GM18508 (cell line): ENCODE data around the gene ZNF862.
"Not testable (repeated sequence)": the region's sequence is repeated elsewhere in the genome, so short reads cannot be mapped to it uniquely, and the experiment has no call there.

Source experiments
- ATAC-seq: cut with Tn5 transposase; IDR thresholded peaks from one replicate; pipeline ENCODE4 v1.9.1; 2021; ENCODE audit warnings: moderate number of reproducible peaks; ENCODE audit not compliant: insufficient read depth, unreplicated experiment

ZNF862 gene

GRCh38 chr7:149823631-149824199 lies 14.5 kb upstream of the ZNF862 start:
- ATAC-seq, result no peak

GRCh38 chr7:149824301-149824741 lies 13.9 kb upstream of the ZNF862 start:
- no peak for ATAC-seq

DNA sequence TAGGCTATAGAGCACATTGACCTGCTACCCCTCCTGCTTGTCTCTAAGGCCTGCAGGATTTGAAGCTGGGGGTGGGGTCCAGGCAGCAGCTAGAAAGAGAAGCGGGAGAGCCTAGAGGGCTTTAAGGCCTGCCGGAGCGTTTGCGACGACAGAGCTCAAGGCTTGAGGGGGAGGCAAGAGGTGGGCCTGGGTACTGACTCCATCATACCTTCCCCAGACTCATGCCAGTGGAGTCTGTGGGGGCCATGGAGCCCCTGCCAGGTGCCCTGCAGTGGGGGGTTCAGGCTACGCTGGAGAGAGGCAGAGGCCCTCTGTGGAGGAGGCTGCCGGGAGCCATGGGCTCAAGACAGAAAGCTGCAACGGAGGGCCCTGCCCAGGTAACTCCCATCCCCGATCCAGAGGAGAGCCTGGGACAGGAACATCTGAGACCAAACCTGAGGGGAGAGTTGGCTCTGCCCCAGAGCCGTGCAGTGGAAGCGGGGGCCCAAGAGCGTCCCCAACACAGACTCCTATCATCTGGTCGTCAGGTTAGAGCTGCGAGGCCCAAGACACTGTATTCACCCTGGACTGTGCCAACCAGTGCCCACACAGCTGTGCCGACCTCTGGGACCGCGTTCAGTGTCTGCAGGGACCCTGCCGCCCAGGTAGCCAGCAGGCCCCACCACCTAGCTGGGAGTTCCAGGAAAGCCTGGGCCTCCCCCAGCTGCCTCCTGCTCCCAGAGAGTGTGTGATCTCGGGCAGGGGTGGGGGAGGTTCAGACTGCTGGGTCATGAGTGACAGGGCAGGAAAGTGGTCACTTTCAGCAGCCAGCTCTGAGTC lies 13.2 kb upstream of the ZNF862 start:
- ATAC-seq, result no peak

DNA sequence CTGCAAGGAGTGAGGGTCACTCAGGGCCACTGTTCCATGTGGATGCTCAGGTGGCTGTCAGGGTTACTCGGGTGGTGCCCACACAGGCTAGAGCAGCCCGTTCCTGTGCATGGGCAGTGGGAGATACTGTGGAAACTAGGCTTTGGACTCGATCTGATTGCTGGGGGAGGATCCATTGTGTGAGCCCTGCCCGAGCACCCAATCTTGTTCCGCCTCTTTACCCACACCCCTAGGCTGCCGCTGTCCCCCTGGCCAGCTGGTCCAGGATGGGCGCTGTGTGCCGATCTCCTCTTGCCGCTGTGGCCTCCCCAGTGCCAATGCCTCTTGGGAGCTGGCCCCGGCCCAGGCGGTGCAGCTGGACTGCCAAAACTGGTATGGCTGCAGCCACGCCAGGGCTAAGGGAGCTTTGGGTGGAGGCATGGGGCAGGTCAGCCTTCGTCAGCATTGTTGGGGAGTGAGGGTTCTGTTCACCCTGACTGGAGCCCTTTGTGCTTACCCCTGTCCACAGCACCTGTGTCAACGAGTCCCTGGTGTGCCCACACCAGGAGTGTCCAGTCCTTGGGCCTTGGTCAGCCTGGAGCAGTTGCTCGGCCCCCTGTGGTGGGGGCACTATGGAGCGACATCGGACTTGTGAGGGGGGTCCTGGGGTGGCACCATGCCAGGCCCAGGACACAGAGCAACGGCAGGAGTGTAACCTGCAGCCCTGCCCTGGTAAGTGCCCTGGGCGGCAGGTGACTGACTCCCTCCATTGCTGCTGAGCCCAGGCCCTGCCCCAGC lies 12.4 kb upstream of the ZNF862 start:
- no peak for ATAC-seq

DNA sequence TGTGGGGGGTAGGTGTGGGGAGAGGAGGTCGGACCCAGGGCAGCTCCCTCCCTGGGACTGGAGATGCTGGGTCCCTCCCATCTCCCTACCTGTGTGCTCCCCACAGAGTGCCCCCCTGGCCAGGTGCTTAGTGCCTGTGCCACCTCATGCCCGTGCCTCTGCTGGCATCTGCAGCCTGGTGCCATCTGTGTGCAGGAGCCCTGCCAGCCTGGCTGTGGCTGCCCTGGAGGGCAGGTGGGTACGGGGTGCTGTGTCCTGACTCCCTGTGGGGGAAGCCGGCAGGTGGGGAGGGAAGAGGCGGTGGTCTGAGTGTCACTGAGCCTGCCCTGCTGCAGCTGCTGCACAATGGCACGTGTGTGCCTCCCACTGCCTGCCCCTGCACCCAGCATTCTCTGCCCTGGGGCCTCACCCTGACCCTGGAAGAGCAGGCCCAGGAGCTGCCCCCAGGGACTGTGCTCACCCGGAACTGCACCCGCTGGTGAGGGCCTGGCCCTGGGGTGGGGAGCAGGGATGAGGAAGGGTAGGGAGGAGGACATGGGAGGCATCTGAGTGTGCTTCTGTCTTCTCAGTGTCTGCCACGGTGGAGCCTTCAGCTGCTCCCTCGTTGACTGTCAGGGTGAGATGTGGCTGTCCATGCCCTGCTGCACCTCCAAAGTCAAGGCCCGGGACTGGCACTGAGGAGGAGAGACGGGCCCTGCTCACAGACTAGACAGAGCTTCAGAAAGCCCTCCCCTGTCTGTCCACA lies 11.7 kb upstream of the ZNF862 start:
- no peak for ATAC-seq

- no peak for ATAC-seq
These were observed 10.8 kb upstream of the ZNF862 start for GRCh38 chr7:149827089-149827981.

GRCh38 chr7:149828357-149829309 lies 9.5 kb upstream of the ZNF862 start:
- ATAC-seq, result no peak

DNA sequence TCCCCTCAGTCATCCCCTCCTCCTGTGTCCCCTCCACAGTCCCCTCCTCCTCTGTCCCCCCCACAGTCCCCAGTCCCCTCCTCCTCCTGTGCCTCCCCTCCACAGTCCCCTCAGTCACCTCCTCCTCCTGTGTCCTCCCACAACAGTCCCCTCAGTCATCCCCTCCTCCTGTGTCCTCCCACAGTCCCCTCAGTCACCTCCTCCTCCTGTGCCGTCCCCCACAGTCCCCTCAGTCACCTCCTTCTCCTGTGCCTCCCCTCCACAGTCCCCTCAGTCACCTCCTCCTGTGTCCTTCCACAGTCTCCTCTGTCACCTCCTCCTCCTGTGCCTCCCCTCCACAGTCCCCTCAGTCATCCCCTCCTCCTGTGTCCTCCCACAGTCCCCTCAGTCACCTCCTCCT lies 7.6 kb upstream of the ZNF862 start:
- not testable (repeated sequence) for ATAC-seq

- ATAC-seq, result no peak
These were observed 7.0 kb upstream of the ZNF862 start for GRCh38 chr7:149830997-149831740.

GRCh38 chr7:149831741-149832219 lies 6.4 kb upstream of the ZNF862 start:
- ATAC-seq, result no peak

- ATAC-seq, result no peak
These were observed 5.7 kb upstream of the ZNF862 start for GRCh38 chr7:149832332-149833041.

GRCh38 chr7:149833495-149834130 lies 4.6 kb upstream of the ZNF862 start:
- ATAC-seq, result no peak

DNA sequence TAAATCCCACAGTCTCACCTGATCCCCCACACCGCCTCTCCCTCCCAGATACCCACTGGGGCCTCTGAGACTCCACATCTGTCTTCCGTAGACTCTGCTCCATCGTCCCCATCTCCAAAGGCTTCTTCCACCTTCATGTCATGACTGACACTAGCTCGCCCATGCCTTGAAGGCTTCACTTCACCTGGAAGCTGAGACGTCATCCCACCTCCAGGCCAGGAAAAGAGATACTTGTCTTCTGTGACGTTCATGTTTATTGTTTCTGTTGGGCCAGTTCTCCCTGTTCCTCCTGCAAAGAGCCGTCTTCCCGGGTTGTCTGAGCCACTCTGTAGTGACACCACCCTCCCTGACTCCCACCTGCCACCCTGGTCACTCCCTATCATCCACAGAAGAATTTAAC lies 3.6 kb upstream of the ZNF862 start:
- no peak for ATAC-seq

DNA sequence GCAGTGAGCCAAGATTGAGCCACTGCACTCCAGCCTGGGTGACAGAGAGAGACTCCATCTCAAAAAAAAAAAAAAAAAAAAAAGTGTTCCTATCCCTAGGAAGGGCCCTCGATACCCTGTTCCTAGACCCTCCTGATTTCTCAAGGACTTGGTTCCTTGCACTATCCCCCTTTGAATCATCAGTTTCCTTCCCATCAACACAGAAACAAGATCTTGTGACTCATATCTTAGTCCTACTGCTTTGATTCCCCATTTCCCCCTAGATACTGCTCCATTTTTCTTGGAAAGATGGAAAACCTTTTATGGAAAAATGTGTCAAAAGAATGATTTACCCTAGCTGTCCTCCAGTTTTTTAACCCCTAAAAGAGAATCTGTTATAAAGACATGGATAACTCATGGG lies 1.7 kb upstream of the ZNF862 start:
- no peak for ATAC-seq

GRCh38 chr7:149837564-149838223 lies 481 bp upstream of the ZNF862 start:
- ATAC-seq, result no peak

GRCh38 chr7:149838992-149839408 lies 825 bp downstream of the ZNF862 start:
- no peak for ATAC-seq
